GM19452 (cell line): ENCODE data around the gene RTN4R.

Source experiments
- ATAC-seq: cut with Tn5 transposase; IDR thresholded peaks from one replicate; pipeline ENCODE4 v1.9.1; 2021; ENCODE audit not compliant: unreplicated experiment

The RTN4R gene

DNA sequence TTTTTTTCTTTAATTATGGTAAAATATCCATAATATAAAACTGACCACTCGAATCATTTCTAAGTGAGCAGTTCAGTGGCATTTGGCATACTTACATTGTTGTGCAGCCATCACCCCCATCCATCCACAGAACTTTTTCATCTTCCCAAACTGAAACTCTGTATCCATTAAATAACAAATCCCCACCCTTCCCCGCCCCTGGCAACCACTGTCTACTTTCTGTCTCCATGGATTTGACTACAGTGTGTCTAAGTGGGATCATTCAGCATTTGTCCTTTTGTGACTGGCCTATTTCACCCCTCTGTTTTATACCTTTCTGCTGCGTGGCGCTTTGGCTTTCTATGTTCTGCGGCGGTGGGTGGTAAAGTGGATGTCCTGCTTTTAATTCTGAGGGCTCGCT is 49.1 kb downstream of the RTN4R start:
- ATAC-seq = no peak

DNA sequence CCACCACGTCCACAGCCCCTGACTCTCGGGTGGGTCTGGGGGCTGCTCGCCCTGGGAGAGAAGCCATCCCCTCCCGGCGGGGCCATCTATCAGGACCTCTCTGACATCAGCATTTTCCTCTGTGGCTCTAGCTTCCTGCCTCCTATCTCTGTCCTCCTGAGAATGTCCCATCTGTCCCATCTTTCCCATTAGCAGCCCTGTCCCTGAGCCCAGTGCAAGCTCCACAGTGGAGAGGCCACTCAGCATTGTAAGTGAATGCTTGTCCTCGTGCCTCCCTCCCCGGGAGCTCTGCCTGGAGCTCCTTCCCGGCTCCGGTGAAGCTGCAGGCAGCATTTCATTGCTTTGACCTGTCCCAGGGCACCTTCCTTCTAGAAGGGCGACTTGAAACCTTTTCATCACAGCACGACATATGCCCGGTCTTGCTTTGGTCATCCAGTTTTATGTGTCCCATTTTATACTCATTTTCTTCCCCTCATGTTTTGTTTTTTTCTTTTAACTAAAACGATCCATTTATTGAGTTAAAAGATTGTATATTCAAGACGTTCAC is 49.7 kb downstream of the RTN4R start:
- ATAC-seq = no peak

DNA sequence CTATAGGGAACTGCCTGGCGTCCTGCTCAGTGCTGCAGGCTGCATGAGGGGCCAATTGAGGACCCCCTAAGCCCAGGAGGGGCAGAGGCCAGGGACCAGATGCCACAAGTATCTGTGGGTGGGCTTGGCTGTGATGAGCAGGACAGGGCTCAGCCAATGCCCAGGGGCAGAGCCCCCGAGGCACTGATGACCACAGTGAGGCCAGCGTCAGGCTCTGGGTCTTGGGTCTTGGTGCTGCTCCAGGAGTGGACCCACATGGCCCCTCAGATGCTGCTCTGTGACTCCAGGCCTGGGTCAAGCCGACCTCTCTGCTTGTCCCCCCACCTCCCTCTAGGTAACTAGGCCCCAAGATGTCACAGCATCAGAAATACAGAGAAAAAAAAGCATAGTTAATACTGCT is 50.6 kb downstream of the RTN4R start:
- no peak for ATAC-seq

DNA sequence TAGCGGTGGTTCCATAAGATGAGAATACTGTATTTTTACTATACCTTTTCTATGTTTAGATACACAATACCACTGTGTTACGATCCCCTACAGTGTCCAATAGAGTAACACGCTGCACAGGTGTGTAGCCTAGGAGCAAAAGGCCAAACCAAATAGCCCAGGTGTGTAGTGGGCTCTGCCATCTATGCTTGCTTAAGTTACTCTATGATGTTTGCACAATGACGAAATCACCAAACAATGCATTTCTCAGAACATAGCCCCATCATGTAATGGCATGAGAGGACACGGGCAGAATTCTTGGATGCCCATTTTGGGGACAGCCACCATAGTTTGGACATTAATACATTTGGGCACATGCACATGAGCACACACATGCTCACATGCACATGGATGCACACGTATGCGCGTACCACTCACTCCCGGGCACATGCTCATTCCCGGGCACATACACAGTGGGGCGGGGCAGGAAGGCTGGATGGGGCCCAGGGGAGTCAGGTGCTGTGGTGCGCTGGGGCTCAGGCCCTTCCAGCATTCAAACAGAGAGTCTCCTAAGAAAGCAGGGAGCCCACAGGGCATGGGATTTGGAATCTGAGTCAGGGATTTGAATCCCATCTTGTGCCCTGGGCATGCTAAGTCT is 51.1 kb downstream of the RTN4R start:
- no peak for ATAC-seq

DNA sequence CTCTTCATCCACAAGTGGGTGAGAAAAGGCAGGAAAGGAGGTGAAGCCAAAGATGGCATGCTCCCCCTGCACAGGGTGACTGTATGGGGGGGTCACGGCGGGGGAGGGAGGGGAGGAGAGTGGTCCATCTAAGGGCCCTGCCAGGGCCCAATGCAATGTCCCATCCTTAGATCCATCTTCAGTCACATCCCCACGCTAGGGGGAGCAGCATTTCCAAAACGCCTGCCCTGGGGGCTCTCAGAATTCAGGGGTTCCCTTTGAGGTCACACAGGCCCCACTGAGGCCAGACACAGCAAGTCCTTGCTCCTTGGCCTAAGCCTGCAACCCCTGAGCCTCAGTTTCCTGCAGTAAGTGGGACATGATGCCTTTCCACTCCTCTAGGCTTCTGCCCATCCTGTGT is 52.4 kb downstream of the RTN4R start:
- no peak for ATAC-seq

DNA sequence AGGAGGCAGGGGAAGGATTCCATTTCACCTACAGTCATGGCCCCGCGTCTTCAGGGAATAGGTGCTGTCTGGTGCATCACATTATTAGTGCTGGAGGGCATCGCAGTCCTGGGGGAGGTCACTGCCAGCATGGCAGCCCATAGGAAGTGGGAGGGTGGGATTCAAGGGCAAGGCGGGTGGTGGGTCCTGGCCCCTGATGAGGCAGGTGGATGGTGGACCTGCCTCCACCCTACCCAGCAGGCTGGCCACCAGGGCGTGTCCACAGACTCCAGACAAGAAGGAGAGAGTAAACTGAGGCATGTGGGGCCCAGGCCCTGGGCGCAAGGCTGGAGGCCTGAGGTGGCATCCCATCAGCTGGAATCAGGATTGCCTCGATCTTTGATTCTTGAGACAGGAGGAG is 53.3 kb downstream of the RTN4R start:
- no peak for ATAC-seq

DNA sequence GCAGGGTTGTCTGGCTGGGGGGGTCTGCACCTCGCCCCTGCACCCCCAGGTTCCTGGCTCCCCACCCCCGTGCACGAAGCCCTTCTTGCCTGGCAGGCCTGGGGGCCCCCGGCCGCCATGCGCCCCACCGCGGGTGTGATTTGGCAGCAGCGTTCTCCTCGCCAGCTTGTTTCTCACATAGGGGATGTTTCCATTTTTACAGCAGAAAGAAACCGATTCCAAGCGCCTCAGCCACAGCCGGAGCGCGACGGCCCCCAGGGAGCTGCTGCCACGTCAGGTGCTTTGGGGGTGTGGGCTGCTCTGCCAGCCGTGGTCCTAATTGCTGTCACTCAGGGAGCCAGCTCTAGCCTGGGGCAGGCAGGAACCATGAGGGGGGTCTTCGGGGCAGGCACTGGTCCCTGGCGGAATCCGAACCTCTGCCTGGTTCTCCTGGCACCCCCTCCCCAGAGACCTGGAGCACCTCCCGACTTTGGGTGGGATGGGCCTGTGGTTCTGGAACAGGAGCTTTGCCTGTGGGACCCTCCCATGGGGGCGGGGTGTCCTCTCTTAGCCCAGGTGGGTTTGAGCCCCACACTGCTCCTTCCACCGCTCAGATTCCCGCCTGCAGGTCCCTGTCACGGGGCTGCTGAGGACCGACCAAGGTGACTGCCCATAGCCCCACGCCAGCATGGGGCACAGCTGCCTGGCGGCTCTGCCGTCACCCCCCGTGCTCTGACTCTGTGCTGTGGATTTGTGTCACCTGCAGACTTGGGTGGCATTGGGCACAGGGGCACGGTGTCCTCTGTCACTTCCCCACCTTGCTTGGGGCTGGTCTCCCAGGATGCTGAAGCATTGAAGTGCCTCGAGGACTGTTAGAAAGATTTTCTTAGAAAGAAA is 54.0 kb downstream of the RTN4R start:
- ATAC-seq = no peak

DNA sequence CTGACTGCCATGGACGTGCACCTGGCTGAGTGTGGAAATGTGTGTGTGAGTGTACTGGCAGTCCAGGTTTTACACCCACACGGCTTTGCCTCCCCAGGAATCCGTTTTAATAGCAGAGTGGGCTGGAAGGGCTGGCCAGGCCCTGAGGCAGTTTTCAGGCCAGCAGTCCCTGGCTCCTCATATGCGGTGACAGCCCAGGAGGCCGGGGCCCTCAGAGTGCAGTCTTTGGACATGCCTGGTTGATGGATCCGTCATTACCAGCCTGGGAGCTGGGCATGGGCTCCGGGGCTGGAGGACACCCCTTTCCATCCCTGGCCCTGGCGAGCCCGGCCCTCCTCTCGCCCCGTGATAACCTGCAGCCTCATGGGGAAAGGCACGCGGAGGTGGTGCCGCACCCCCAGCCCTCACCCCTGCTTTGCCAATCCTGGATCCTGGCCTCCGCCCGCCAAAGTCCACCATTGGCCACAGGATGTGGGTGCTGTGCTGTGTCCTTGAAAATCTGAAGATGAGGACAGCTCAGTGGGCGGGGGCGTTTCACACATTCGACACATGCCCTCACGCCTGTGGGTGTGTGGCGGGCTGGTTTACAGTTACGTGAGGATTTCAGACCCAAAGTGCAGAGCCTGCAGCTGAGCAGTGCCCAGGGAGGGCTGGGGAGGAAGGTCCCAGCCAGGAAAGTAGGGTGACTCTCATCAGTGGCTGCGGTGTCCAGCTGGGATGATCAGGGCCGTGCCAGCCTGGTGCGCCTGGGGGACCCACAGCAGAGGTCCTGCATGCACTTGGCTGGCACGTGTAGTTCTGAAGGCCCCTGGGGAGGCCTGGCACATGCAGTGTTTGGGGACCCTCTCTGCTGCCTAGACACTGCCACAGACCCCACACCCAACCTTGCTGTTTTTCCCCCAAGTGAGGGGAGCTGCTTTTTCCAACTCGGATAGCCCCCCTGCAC is 55.1 kb downstream of the RTN4R start:
- no peak for ATAC-seq

DNA sequence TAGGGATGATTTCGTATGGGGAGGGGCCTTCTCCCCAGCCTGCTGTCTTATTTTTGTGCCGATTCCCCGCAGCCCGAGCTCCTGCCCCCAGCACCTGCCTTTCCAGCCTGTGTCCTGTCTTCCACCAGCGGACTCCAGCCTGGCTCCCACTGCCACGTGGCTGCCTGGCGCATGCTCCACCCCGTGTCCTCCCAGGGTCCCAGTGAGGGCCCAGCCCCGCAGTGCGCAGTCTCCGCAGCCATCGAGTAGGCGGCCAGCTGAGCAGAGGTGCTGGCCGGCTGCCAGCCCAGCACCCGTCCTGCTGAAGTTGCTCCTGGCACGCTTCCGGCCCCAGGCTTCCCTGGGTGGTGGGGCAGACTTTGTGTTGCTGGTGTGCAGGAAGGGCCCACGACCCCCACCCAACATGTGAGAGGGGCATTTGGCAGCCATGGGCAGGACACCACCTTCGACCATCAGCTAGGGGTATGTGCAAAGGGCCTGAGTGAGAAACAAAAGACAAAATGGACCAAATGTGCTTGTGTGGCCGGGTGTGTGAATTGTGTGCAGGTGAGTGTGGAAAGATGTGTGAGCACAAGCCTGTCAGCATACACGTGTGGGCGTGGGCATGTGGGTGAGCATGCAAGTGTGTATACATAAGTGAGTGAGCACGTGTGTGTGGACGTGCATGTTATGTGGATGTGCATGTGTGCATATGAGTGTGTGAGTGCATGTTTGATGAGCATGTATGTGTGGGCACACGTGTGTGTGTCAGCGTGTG is 55.9 kb downstream of the RTN4R start:
- no peak for ATAC-seq

DNA sequence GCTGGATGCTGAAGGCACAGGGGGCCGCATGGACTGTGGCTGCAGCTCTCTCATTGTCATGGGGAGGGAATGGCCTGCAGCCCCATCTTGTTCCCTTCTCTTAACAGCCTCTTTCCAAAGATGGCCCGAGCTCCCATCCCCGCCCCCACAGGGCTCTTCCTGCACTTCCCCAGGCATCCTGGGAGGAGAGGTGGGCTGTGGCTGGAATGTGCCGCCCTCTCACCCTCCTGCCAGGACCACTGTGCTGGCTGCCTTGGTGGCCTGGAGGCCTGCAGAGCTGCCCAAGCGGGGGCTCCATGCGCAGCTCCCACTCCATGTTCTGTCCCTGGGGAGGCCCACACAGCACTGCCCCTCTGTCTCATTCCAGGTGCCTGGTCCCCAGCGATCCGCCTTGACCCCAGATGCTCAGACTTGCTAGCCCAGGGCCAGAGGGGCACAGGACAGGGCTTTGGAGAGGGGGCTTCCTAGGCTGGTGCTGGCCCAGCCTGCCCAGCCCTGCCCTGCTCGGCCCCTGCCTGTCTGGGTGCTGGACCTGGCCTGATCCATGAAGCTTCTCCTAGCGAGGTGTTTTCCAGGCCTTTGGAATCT is 56.6 kb downstream of the RTN4R start:
- no peak for ATAC-seq

DNA sequence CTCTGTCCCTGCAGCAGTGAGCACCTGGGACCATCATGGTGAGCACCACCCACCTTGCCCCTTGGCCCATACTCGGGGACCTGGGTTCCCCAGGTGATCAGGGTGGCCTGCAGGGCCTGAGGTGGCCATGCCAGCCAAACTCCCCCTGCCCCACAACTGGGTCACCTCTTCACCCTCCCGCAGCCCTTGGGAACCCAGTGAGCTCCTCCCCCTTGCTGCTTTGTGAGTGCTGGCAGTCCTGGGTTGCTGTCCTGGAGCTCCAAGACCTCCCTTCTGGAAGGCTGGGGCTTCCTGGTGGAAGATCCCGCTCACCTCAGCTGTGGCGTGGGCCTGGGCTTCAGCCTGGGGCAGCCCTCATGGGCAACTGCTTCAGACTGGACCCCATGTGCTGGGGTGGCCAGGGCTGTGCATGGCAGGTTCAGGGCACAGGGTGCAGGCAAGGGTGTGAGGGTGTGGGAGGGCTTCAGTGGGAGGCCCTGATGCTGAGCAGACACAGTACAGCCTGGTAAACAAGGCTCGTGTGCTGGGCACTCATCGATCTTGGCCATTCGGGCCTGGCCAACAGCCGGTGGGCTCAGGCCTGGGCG is 57.6 kb downstream of the RTN4R start:
- ATAC-seq = no peak

DNA sequence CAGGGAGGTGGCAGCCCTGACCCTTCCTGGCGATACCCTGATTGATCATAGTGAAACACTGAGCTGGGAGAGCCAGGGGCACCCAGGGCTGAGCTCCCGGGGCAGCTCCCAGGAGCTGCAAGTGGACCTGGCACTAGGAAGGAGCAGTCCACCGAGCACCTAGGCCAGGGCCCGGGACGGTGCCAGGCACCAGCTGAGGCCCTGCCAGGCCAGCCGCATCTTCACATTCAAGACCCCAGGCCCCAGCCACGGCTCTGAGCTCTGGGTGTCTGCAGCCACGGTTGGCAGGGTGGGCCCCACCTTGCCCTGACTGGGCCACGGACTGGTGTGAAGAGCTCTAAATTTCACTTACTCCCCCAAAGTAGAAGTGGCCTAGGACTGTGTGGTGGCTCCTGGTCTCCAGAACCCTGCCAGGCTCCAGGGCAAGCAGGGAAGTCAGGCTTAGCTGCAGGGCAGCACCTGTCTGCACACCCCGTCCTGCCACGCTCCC is 58.3 kb downstream of the RTN4R start:
- ATAC-seq = no peak

DNA sequence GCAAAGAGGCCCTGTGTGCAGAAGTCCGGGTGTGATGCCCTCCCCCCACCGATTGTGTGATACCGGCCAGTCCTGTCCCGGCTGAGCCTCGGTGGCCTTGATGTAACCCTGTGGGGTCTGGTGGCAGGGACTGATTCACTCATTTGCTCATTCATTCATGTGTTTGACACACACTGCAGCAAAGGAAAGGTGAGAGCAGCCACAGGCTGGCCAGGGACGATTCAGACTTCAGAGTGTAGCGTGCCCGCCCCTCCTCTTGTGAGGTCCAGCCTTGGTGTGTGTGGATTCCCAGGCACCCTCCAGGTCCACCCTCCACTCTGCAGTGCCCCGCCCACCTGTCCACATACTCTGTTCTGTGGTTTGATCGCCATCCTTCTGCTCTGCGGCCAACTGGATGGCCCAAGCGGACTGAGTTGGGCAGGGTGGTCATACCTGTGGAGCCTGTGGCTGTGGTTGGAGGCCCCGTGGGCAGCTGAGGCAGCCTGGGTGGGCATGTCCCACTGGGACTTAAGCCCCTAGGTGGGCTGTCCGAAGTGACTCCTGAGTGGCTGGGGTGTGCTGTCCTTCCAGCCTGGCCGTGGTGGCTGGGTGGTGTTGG is 59.3 kb downstream of the RTN4R start:
- ATAC-seq = no peak

DNA sequence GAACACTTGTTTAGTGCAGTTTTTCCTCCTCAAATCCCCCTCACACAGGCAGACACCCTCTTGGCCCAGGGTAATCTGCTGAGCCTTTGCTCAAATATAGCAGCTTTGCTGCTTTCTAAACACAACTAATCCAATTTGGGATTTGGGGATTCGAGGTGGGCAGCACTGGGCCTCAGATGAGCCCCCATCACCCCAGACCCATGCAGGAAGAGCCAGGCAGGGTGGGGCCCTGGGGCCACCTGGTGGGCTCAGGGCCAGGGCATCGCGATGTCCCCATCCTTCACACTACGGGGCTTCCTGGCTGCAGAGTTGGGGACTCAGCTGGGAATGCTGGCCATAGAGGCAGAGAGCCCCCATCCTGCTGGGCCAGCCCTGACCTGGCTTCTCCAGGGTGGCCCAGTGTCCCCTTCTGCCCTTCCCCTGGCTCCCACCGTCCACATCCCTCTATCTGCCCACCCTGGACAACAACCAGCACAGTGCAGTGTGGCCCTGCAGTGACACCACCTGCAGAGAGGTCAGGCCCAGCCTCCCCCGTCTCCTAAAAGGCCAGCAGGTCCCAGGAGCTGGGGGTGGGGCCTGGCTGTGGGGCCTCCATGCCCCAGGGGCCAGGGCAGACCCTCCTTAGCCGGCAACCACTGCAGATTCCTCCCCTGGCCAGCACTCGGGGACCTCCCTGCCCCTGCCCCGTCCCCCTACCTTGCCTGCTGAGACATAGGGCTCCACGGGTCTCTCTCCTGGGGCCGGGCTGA is 60.7 kb downstream of the RTN4R start:
- no peak for ATAC-seq

DNA sequence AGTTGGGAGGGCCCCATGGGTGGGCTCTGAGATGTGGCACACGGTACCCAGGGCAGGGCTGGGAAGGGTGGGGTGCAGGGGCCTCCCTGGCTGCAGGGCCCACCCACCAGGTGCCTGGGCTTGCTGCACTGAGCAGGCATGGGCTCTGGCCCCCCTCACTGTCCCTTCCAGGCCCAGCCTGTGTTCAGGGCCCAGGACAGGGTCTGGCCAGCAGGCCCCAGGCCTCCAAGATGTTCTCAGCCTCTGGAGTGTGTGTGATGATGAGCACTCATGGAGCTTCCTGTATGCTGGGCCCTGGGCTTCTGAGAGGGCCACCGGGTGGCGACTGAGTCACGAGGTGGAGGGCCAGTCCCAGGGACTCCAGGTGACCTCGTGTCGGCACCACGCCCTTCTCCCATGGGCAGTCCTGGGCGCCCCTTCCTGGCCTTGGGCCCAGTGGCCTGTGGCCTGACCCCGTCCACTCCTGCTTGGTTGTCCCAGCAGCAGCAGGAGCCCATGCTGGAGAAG is 61.4 kb downstream of the RTN4R start:
- ATAC-seq = no peak

DNA sequence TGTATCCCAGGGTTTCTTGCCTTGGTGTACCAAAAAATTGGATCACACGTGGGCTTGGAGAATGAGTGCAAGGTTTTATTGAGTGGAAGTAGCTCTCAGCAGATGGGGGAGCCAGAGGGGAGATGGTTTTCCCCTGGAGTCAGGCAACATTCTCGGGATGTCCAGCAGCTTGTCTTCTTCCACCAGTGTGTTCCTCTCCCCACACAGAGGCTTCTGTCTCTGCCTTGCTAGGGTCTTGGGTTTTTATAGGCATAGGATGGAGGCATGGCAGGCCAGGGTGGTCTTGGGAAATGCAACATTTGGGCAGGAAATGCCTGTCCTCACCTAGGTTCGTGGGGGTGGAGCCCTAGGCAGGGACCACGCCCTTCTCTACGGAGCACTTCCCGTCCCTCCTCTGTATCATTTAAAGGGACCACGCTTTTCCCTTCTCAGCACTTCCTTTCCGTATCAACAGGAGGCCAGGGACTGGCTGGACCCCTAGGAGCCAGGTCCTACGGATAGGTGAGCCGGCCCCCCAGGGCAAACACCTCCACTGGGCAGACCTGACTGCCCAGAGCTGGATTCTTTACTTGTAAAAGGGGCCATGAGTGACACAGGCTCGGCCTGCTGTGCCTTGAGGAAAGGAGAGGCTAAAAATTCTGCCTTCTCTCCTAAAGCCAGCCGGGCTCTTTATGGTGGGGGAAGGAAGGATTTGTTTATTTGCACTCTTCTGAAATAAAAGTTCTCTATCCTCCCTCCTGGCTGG is 62.0 kb downstream of the RTN4R start:
- peak; percentile 64 for ATAC-seq

DNA sequence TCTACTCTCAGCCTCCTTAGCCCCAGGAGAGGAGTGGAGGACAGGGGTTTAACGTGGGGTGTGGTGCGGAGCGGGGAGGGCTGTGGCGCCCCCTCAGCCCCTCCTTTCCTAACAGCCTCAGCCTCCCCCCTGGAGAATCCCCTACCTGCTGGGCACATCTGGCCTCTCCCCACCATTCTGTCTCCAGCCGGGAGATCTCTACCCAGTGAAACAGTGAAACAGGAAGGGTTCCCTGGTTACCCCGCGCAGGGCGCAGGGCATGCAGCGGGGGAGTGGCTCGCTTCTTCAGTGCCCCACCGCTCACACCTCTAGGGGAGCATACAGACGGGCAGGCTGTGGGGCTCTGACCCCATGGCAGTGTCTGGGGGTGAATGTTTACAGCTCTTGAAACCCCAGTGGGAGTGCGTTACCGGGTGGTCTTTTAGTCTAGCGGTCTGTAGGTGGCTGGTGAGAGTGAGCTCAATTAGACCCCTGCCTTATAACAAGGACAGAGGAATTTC is 62.6 kb downstream of the RTN4R start:
- ATAC-seq = no peak
